GM18867 (cell line): ENCODE measurements around the gene PLA2G4C.

Experiments
- ATAC-seq: cut with Tn5 transposase; IDR thresholded peaks from one replicate; pipeline ENCODE4 v1.9.1; 2021; ENCODE audit warnings: mild to moderate bottlenecking, moderate library complexity; ENCODE audit not compliant: unreplicated experiment

Gene PLA2G4C, protein sequence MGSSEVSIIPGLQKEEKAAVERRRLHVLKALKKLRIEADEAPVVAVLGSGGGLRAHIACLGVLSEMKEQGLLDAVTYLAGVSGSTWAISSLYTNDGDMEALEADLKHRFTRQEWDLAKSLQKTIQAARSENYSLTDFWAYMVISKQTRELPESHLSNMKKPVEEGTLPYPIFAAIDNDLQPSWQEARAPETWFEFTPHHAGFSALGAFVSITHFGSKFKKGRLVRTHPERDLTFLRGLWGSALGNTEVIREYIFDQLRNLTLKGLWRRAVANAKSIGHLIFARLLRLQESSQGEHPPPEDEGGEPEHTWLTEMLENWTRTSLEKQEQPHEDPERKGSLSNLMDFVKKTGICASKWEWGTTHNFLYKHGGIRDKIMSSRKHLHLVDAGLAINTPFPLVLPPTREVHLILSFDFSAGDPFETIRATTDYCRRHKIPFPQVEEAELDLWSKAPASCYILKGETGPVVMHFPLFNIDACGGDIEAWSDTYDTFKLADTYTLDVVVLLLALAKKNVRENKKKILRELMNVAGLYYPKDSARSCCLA

DNA sequence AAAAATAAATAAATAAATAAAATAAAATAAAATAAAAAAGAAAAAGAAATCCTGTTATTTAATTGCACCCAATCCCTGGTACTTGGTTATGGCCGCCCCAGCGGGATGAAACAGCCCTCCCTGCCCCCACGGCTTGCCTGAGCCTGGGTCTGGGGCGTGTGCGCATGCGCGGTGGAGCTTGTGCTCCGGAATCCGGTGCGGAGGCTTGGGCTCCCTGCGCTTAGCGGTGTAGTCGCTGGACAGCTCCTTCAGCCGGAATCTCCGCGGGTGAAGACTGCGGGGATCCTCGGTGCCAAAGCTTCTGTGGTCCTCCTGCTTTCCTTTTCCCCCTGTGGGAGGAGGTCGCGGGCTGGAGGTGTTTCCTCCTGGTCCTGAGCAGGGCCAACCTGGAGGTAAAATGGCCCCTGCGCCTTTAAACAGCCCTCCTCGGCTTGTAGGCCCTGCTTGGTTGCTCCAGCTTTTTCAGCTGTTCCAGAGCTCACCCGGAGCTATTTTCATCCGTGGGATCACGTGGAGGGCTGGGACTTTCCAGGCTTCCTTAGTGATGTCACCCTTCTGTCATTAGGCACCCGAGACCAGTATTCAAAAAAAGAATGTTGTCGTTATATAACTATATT lies at the start of gene PLA2G4C:
Gene PLA2G4C, minus strand, starts transcription at position 468 of the 617 bp plus-strand sequence. CDS start 4,288 bp downstream, outside the sequence.
- ATAC-seq = peak; percentile 63

DNA sequence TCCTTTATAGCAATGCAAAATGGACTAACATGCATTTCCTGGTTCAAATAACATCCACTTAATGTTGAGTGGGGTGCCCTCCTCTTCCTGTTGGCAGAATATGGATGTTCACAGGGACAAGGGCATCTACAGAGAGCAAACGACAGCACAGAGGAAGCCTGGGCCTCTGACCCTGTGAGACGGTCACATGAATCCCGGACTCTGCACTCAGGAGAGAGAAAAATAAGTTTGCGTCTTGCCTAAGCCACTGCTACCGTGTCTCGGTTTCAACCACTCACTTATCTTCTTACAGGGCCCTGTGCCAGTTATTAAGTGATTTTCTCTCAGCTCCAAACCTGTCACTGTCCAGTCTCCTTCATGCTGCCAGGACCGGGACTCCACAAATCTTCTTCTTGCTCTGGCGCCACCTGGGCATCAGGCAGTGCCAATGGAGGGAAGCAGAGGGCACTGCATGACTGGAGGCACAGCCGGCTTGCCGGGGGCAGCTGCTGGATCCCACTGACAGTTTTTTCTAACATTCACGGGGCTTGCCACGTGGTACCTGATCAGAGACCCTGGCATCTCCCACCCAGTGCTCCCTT lies 47.7 kb upstream of the PLA2G4C start:
- ATAC-seq = no peak

DNA sequence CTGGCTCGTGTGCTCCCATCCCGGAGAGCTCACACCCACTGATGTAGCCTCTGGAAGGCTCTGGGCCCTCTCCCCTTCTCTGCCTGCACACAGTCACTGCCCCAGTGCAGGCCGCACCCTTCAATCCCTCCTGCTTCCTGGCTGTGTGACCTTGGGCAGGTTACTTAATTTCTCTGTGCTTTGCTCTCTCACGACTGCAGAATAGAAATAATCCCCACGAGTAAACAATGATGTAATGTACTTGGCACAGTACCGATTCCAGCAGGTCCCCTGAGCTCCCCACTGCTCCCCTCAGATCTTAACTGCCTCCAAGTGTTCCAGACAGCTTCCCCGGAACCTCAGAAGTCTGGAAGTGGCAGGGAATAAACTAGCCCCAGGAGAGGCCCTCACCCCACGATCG lies 43.4 kb upstream of the PLA2G4C start:
- ATAC-seq = no peak

DNA sequence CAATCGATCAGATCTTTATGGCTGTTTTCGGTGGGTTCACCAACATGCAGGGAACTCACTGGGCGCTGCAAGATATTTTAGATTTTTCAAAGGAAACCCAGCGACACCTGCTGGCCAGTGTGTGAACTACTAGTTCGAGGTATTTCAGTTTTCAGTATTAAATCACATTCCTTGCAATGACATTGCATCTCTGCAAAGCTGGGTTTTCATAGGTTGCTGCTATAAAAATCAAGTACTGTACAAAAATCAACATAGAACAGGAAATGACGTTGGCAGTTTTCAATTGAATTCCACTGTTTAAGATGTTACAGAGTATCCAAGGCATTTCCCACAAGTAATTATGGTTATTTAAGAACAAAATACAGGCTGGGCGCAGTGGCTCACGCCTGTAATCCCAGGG lies 41.9 kb upstream of the PLA2G4C start:
- no peak for ATAC-seq

DNA sequence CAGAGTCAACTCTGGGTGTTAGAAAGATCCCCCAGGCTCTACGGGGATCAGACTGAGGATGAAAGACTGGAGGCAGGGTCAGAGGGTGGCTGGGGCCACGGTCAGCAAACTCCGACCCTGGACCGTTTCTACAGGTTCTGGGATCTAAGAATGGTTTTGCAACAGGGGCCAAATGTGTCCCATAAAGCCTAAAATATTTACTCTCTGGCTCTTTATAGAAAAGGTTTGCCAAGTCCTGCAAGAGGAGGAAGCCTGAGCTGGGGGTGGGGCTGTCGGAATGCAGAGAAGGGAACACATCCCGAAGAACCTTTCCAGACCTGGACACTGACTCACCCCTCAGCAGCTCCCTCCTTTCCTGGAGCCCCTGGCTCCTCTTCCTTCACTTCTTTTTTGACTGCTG lies 38.8 kb upstream of the PLA2G4C start:
- ATAC-seq = no peak

DNA sequence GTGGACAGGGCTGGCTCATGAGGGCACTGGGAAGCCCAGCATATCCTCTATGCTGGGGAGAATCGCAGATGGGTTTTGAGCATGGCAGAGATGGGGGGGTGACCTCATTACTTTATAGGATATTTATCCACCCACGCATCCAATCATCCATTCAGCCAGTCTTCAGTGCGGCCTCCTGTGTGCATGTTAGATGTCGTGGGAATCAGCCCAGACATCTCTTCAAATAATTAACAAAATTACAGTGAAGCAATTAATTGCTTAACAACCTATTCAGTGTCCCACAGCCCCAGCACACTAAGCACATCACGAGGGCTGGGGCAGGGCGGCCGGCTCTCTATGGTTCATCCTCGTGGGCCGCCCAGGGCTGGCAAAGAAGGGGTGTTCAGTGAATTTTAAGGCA lies 38.0 kb upstream of the PLA2G4C start:
- no peak for ATAC-seq

DNA sequence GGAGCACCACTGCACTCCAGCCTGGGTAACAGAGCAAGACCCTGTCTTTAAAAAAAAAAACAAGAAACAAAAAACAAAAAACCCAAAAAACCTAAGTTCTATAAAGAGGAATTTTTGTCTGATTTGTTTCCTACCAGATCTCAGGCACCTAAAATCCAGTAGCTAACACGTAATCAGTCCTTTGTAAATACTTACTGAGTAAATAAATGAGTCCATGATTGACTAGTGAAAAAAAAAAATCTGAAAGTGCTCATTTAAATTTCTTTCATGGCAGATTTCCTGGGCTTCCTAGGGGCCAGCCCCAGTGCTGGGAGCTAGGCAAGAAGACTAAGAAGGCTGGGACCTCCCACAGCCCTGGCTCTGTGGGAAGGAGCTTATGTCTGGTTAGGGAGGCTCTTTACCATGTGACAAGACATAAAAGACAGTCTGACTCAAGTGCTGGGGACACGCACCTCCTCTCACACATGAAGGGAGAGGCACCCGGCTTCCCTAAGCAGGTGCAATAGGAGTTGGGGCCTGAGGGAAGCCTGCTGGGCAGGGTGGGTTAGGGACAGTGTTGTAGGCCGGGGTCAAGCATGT lies 37.1 kb upstream of the PLA2G4C start:
- no peak for ATAC-seq

DNA sequence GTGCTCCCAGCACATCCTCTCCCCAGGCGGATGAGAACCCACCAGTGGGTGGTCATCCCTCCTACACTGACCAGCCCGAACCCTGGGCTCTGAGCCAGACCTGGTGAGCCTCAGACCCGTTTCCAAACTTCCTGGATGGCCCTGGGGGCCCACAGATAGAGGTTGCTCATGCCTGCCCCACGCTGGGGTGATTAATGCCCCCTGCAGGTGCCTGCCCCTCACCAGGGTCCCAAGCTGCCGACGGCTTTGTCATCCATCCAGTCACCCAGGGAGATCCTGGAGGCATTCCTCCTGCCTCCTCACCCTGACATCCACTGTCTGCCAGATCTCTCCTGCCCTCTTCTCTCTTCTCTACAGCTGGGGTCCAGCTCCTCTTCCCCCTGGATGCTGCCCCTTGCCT lies 28.4 kb upstream of the PLA2G4C start:
- no peak for ATAC-seq

DNA sequence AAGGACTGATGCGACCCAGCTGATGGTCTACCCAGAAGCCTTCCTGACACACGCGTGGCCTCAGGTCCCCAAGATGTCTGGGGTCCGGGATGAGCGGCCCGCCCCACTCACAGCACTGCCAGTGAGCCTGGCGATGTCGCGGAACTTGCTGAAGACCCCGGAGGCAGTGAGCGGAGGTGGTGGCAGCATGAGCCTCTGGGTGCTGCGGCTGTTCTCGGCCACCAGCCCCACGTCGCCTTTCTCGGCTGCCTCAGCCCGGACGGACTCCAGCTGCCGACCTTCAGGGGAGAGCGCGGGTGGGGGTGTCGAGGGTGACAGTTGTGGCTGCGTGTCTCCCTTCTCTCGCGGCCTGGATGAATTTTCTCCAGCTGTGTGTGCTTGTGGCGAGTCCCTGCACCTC lies 26.8 kb upstream of the PLA2G4C start:
- ATAC-seq = no peak

DNA sequence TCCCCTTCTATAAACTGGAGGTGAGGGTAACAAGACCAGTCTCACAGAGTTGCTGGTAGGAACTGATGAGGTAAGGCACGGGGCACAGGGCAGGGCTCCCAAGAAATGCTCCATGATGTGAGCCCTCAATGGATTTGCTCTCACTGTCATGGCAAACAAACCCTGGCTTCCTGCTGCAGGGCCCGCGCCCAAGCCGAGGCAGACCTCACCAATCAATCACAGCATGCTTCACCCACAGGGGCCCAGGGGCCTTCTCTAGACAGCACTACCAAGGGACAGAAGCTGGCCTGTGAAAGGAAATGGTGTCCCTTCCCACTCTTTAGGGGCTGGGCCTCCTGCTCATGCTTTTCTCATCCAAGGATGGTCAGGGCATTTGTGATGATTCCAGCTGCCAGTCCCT lies 25.9 kb upstream of the PLA2G4C start:
- ATAC-seq = no peak

DNA sequence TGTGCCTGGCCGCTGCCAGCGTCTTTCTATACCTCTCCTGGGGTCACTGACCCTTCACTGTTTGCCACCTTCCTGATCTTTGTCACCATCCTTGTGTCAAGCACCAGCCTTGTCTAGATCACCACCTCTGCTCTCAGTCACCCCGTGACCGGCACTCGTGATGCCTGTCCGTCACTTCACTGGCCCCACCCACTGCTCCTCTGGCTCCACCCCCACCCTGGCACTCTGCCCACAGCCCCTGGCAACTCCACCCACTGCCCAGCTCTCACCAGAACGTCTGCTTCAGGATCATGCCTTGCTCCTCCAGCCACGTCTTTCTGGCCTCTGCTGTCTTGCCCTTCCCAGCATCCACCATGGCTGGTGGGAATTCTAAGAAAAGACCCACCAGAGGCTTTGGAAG lies 24.8 kb upstream of the PLA2G4C start:
- no peak for ATAC-seq

DNA sequence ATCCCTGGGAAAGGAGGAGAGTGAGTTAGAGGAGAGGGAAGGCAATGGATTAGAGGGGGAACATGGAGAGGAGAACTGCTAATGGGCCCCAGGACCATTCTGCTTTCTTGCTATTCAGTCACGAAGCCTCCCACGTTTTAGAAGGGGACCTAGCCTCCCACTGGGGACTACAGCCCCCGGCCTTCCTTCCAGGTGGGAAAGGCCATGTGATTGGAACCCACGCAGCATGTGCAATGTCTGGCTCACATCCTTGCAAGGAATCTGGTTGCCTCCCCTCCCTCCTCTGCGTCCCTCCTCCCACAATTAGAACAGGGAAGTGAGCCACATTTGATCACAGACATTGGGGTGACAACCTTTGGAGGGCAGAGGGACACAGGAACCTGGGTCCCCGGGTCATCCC lies 22.5 kb upstream of the PLA2G4C start:
- ATAC-seq = no peak

DNA sequence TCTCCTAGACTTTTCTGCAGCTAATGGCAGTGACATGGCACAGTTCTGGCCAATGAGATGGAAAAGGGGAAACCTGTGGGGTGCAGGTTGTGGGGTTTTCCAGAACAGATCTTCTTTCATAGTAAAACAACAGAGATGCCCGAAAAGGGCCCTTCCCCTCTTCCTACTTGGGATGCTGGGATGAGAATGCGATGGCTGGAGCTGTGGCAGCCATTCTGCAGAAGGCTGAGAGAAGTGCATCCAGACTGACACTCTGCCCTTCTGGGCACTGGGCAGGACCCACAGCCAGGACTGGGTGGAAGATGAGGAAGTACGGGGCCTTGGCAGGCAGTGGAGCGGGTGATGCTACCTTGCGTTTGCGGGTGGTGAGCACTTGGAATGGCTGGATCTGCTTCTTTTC lies 16.9 kb upstream of the PLA2G4C start:
- ATAC-seq = no peak

DNA sequence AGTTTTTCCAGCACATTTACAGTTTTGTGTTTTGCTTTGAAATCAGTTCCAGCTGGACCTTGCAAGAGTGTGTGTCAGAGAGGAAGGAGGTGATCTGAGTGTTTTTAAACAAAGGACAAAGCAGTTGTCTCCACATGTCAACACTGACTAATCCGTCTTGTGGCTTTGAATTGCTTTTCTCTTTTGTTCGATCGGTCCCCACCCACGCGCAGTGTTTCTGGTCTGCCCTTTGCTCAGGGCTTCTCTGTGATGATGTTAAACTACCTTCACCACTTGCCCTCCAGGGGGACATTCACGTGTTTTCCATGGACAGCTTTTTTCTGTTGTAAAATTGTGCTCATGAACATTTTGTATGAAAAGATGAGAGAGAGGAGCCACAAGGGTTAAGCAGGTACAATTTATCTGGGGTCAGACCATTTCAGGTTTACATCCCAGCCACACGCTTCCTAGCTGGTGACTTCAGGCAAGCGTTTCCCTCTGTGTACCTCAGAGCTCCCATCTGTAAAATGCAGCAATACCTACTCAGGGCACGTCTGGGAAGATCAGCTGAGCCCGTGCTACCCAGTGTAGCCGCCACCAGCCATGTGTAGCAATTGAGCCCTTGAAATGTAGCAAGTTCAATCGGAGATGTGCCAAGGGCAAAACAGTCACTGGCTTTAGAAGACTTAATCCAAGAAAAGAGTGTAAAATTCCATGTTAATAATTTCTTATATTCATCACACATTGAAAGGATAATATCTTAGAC lies 13.5 kb upstream of the PLA2G4C start:
- no peak for ATAC-seq

DNA sequence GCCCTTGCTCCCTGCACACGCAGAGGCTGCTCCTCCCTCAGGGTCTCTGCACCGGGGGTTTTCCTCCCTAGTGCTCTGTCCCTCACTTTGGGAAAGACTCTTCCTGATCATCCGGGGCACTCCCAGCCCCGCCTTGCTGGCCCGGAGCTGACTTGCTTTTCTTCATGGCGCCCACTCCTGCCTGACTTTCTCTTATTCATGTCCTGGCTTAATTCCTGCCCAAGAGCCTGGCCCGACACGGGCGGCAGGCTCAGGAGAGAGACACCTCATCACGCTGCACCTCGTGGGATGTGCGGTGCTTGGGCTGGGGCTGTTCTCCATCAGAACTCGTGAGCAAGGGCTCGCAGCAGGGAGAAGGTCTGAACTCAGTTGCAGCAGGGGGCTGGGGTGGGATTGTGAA lies 11.8 kb upstream of the PLA2G4C start:
- no peak for ATAC-seq

DNA sequence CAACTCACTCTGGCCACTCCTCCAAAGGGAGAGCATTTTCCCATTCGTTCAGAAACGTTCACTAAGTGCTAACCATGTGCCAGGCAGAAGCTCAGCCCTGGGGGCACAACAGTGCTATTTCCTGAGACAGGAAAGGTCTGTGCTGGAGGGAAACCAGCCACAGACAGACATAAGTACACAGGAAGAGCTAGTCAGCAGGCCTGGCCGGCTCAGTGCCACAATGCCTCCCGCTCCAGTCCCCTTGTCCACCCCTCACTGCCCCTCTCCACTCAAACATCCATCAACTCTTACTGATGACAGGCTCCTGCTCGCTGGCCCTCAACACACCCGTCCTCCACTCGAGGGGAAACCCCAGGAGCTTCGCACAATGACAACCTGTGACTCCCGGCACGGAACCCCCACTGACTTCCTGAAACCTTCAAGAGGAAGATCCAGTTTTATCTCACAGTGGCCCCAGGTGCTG lies 11.3 kb upstream of the PLA2G4C start:
- ATAC-seq = no peak

DNA sequence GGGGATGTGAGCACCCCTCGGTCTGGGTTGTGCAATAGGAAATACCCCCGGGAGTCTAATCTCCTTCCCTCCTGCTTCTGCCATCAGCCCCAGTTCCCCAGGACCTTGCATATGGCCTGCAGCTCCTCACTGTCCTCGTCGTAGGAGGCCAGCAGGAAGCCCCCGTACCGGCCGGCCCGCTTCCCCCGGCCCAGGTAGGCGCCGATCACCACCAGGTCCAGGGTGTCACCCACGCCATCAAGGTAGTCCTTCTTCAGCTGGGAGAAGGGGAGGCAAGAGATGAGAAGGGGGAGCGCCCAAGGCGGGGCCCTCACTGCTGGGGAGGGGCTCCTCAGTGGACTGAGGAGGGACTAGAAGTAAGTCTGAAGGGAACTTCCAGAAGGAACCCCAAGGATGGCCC lies 10.4 kb upstream of the PLA2G4C start:
- no peak for ATAC-seq

DNA sequence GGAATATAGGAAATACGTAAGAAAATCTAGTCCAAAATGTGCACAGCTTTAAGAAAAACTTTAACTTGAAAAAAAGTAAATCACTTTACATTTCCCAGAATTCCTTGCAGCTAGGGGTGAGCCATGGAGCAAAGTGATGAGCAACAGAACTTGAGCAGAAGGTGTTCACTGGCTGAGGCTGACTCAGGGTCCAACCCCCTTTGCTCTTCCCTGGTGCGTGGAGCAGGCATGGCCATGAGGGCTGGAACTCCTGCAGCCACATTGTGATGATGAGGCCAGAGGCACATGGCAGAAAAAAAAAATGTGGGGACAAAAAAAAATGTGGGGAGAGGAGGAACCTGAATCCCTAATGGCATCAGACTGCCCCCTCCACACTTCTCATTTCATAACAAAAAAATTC lies 9.9 kb upstream of the PLA2G4C start:
- no peak for ATAC-seq

DNA sequence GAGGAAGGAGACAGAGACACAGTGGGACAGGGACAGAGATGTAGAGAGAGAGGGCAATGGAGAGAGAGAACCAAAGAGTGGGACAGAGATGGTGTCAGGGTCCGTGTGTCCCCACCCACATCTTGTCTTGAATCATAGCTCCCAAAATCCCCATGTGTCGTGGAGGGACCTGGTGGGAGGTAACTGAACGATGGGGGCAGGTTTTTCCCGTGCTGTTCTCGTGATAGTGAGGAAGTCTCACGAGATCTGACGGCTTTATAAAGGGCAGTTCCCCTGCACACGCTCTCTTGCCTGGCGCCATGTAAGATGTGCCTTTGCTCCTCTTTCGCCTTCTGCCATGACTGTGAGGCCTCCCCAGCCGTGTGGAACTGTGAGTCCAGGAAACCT lies 7.5 kb upstream of the PLA2G4C start:
- ATAC-seq = no peak

DNA sequence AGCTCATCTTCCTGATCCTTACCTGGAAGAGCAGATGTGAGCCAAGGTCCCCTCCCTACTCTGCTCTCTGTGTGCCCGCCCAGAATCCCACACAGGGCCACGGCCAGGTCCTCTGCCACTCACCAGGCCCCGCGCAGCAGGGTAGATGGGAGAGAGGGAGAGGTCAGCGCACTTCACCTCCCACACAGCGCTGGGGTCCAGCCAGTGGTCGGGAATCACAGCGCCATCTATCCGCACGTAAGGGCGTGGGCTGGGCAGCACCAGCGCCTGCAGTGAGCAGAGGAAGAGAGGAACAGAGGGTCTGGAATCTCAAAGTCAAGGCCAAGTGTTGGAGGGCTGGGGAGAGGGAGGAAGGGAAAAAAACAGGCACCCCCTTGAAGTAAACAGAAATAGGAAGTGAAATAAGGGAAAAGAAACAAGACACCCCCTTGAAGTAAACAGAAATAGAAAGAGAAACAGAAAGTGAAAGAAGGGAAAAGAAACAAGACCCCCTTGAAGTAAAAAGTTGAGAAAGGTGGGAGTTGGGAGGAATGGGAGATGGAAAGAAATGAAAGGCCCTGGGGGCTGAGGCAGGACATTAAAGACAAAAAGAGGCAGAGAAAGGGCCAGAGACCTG lies 7.0 kb upstream of the PLA2G4C start:
- no peak for ATAC-seq
